ENCODE measurements around the gene LRRC47.

Gene LRRC47

DNA sequence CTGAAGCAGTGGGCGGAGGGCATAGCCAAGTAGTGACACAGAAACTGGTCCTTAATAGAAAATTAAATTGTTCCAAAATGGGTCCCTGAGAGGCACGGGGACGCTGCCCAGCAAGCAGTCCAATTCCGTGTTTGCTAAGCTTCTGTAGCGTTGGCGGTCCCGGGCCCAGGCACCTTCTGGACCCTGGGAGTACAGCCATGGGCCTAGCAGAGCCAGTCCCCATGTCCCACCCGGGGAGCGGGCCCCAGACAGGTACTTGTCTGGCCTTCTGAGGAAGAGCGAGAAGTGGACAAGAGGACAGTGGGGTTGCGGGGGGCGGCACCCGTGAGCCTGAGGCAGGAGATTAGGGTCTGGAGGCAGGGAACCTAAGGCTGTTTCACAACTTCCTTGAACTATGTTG is 55.5 kb downstream of the LRRC47 start:
- Histone ChIP-seq H3K9me3 (no peaks in the 10 kb centered on the region), H3K36me3 (no peaks in the 10 kb centered on the region), H3K4me1 (no peaks in the 10 kb centered on the region), H3K27me3 (no peaks in the 10 kb centered on the region), H3K4me3 (ENCODE audit: low read depth, low read length) (no peak overlapping the region)
- TF ChIP-seq, protein P1, sequence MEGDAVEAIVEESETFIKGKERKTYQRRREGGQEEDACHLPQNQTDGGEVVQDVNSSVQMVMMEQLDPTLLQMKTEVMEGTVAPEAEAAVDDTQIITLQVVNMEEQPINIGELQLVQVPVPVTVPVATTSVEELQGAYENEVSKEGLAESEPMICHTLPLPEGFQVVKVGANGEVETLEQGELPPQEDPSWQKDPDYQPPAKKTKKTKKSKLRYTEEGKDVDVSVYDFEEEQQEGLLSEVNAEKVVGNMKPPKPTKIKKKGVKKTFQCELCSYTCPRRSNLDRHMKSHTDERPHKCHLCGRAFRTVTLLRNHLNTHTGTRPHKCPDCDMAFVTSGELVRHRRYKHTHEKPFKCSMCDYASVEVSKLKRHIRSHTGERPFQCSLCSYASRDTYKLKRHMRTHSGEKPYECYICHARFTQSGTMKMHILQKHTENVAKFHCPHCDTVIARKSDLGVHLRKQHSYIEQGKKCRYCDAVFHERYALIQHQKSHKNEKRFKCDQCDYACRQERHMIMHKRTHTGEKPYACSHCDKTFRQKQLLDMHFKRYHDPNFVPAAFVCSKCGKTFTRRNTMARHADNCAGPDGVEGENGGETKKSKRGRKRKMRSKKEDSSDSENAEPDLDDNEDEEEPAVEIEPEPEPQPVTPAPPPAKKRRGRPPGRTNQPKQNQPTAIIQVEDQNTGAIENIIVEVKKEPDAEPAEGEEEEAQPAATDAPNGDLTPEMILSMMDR (IDR thresholded peaks at IDR 0.05; ENCODE audit: low read depth, low read length) = no peak
- DNase-seq = no peak

DNA sequence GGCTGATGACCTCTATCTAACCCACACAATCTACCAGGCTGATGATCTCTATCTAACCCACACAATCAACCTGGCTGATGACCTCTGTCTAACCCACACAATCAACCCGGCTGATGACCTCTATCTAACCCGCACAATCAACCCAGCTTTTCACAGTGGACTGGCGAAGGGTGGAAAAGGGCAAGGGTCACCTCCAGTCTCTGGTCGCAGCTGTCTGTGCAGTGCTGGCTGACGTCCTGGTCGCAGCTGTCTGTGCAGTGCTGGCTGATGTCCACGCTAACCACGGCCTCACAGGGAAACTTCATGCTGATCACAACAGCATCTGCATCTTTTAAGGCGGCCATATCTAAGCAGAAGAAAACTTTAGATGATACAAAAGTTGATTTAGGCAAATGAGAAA is 56.3 kb downstream of the LRRC47 start:
- no peak for DNase-seq
- TF ChIP-seq, protein P1 (IDR thresholded peaks at IDR 0.05; ENCODE audit: low read depth, low read length) = no peak
- no peaks in the 10 kb centered on the region for H3K9me3 ChIP-seq
- H3K27me3 ChIP-seq = no peaks in the 10 kb centered on the region
- no peaks in the 10 kb centered on the region for H3K4me1 ChIP-seq
- no peak overlapping the region for H3K4me3 ChIP-seq (ENCODE audit: low read depth, low read length)
- H3K36me3 ChIP-seq = no peaks in the 10 kb centered on the region

DNA sequence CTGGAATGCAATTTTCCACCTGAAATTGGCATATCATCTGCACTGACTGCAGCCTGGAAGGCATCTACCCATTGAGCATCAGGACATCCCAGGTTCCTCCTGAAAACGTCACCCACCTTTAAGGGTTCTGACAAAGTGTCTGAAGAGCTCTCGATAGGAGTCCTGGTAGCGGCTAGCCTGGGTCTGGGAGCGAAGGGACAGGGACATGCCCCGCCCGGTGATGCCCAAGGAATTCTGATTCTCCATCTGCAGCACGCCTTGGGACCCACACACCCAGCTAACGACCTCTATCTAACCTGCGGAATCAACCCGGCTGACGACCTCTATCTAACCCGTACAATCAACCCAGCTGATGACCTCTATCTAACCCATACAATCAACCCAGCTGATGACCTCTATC is 57.4 kb downstream of the LRRC47 start:
- DNase-seq = no peak
- TF ChIP-seq, protein P1 (IDR thresholded peaks at IDR 0.05; ENCODE audit: low read depth, low read length) = no peak
- Histone ChIP-seq H3K27me3 (no peaks in the 10 kb centered on the region), H3K4me3 (ENCODE audit: low read depth, low read length) (no peak overlapping the region), H3K36me3 (no peaks in the 10 kb centered on the region), H3K9me3 (no peaks in the 10 kb centered on the region), H3K4me1 (no peaks in the 10 kb centered on the region)

DNA sequence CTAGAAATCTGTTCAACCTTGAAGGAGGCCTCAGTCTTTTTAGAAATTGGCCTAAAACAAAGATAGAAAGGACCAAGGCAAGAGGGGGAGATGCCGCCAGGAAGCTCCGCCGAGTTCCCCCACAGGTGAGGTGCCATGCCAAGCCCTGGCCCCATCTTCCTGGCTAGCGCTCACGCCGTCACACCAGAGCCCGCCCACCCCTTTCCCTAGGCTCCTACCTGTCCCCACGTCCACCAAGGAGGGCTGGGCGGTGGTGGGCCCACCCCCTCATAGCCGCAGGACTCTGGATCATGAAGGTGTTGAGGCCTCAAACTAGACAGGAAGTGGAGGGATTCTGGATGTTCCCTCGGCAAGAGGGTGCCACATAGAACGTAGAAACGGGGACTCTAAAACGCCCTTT is 59.6 kb downstream of the LRRC47 start:
- Histone ChIP-seq H3K36me3 (no peaks in the 10 kb centered on the region), H3K9me3 (no peaks in the 10 kb centered on the region), H3K4me1 (no peaks in the 10 kb centered on the region), H3K4me3 (ENCODE audit: low read depth, low read length) (no peak overlapping the region), H3K27me3 (no peaks in the 10 kb centered on the region)
- TF ChIP-seq, protein P1 (IDR thresholded peaks at IDR 0.05; ENCODE audit: low read depth, low read length) = no peak
- DNase-seq = no peak

DNA sequence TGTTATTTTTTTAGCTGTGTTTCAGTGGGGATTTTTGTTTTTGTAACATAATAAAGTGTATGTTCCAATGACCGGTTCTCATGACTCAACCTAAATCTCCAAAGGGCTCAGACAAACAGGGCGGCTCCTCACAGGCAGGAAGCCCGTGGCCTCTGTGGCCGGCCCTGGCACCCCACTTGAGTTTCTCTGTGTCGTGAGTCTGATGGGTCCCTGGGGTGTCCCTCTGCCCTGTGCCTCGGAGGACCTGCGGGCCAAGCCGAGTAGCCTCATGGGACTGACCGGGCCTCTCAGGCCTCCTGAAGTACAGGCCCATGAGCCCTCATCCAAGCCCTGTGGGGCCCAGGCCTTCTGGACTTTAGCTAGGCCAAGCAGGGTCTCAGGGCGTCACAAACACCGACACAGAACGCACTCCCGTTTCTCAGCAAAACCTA is 60.2 kb downstream of the LRRC47 start:
- Histone ChIP-seq H3K36me3 (no peaks in the 10 kb centered on the region), H3K4me1 (no peaks in the 10 kb centered on the region), H3K27me3 (no peaks in the 10 kb centered on the region), H3K4me3 (ENCODE audit: low read depth, low read length) (no peak overlapping the region), H3K9me3 (no peaks in the 10 kb centered on the region)
- no peak for DNase-seq
- TF ChIP-seq, protein P1 (IDR thresholded peaks at IDR 0.05; ENCODE audit: low read depth, low read length) = no peak

DNA sequence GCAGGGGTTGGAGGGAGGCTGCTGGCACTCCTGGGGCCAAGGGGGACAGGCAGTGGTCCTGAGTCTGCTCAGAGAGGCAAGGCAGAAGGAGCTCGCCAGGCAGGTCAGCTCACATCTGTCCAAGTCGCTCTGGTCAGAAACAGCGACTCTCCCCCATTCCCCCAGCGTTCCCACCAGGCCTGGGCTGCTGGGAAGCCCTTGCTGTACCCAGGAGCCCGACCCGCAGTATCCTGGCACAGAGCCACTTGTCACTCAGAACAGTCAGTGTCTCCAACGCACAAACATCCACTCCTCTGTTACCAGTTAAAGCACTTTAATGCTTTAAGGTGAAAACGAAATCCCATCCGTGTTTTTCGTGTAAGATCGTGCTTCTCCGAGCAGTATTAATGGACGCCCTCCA is 60.6 kb downstream of the LRRC47 start:
- H3K4me3 ChIP-seq (ENCODE audit: low read depth, low read length) = no peak overlapping the region
- H3K4me1 ChIP-seq = no peaks in the 10 kb centered on the region
- peak; percentile 59 for DNase-seq
- no peaks in the 10 kb centered on the region for H3K9me3 ChIP-seq
- no peaks in the 10 kb centered on the region for H3K27me3 ChIP-seq
- no peaks in the 10 kb centered on the region for H3K36me3 ChIP-seq
- TF ChIP-seq, protein P1 (IDR thresholded peaks at IDR 0.05; ENCODE audit: low read depth, low read length) = no peak
